ENCODE data around the gene RIC1.

RIC1 gene

GRCh38 chr9:5736563-5737346, 107.8 kb downstream of the RIC1 start:
- no peak for DNase-seq (ENCODE audit: low spot score)

GRCh38 chr9:5743109-5743508, 114.2 kb downstream of the RIC1 start:
- no peak for DNase-seq (ENCODE audit: low spot score)
- no peak for TF ChIP-seq CTCF (IDR thresholded peaks at IDR 0.05; ENCODE audit: extremely low read depth, missing control alignments)

More at GRCh38 chr9:5736563-5737346, 107.8 kb downstream of the RIC1 start:
- TF ChIP-seq CTCF (IDR thresholded peaks at IDR 0.05; ENCODE audit: extremely low read depth, missing control alignments): no peak

GRCh38 chr9:5748438-5748837, 119.5 kb downstream of the RIC1 start:
- TF ChIP-seq CTCF (IDR thresholded peaks at IDR 0.05; ENCODE audit: extremely low read depth, missing control alignments): no peak
- DNase-seq (ENCODE audit: low spot score): no peak

DNA sequence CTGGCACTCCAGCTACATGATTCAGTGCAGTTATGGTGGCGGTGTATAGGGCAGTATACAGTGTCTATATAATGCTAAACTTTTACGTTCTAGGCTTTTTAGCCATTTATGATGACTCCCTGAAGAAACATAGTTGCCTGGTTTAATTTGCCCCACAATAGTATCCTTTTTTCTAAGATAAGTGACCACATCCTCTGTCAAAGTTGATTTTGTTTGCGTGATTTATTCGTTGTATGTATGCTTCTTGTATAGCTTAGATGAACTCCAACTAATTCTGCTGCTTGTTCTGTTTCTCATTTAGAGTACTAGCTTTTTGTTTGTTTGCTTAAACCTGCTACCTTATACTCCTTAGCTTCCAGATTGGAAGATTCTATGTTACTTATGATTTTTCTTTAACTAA, 120.4 kb downstream of the RIC1 start:
- no peak for DNase-seq (ENCODE audit: low spot score)
- no peak for TF ChIP-seq CTCF (IDR thresholded peaks at IDR 0.05; ENCODE audit: extremely low read depth, missing control alignments)

DNA sequence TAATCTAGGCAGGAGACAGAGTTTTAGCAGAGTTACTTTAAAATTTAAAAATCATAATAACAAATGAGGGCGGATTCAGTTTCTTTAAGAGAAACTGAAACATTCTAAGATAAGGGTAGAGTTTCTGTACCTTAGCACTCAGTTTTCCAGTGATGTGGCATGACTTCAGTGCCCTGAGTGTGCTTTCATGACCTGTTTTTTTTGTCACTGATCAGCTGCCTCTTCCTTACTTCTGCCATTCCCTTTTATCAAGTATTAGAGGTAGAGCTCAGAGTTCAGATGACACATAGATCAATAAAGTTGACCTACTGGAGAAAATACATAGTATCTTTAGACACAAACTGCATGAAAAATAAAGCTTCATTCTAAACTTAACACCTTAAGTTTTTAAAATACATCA, 121.7 kb downstream of the RIC1 start:
- DNase-seq (ENCODE audit: low spot score): no peak
- TF ChIP-seq CTCF (IDR thresholded peaks at IDR 0.05; ENCODE audit: extremely low read depth, missing control alignments): no peak

- no peak for TF ChIP-seq CTCF (IDR thresholded peaks at IDR 0.05; ENCODE audit: extremely low read depth, missing control alignments)
- no peak for DNase-seq (ENCODE audit: low spot score)
Measured at GRCh38 chr9:5756633-5757032, 127.7 kb downstream of the RIC1 start.

GRCh38 chr9:5760338-5760737, 131.4 kb downstream of the RIC1 start:
- no peak for TF ChIP-seq CTCF (IDR thresholded peaks at IDR 0.05; ENCODE audit: extremely low read depth, missing control alignments)
- DNase-seq (ENCODE audit: low spot score): no peak

Data from GM20000 (cell line).